Measurements from ENCODE around the gene CD44.
A peak's percentile ranks its signal among the peaks of the same experiment; 100 is the strongest.

- TF ChIP-seq CTCF (IDR thresholded peaks at IDR 0.05) (no peak), POLR2A (IDR thresholded peaks at IDR 0.05) (no peak), EP300 (IDR thresholded peaks at IDR 0.05) (peak in 1 of 2 donors; percentile 89)
These were observed 19.9 kb downstream of the CD44 start for GRCh38 chr11:35158701-35159510.
